Activated T-cell treated with anti-CD3 and anti-CD28 coated beads, Interleukin-2, amount 50 U/mL, for 4 hours (primary cell): Measurements from ENCODE around the gene SVBP. TPM values are rescaled to one million over a fixed set of nuclear protein-coding genes. Genes with fewer than 3 reads are reported as not detected.
"Not testable (repeated sequence)": the region's sequence is repeated elsewhere in the genome, so short reads cannot be mapped to it uniquely, and the experiment has no call there.

Experiments
- ATAC-seq, 2 donors: fragments of 200-7000 bp; cut with Tn5 transposase; one replicate each; pipeline ENCODE4 v1.10.0; 2021
- DNase-seq: peaks from one replicate; pipeline ENCODE4 v3.0.0-alpha.2; 2020
- H3K27me3 Mint-ChIP-seq: one replicate; pipeline ENCODE4 v1.8.0; 2021; ENCODE audit warnings: low read depth, mixed read lengths
- H3K36me3 Mint-ChIP-seq: one replicate; pipeline ENCODE4 v1.8.0; 2022; ENCODE audit warnings: mixed read lengths; ENCODE audit not compliant: insufficient read depth
- H3K4me1 Mint-ChIP-seq: one replicate; pipeline ENCODE4 v1.8.0; 2021; ENCODE audit warnings: low read depth, mixed read lengths
- H3K4me3 Mint-ChIP-seq: one replicate; pipeline ENCODE4 v1.8.0; 2021; ENCODE audit warnings: mild to moderate bottlenecking, moderate library complexity, mixed read lengths
- H3K9me3 Mint-ChIP-seq: one replicate; pipeline ENCODE4 v1.8.0; 2021; ENCODE audit warnings: mixed read lengths
- total RNA-seq, 3 donors: library from RNA; stranded (reverse); gene quantifications; one replicate each; pipeline ENCODE4 v1.2.1, GENCODE V29; 2021

Gene SVBP
- total RNA-seq, 3 donors from 2014 or later, result 9.2 to 10.7 (median 10.2) TPM

DNA sequence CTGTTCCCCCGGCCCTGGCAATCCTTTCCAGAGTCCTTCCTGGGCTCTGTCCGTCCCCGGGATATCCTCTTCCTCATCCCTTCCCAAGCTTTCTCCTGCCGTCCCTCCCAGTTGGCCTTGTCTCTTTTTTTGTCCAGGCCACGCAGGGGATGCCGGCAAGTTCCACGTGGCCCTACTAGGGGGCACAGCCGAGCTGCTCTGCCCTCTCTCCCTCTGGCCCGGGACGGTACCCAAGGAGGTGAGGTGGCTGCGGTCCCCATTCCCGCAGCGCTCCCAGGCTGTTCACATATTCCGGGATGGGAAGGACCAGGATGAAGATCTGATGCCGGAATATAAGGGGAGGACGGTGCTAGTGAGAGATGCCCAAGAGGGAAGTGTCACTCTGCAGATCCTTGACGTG is 13.4 kb upstream of the SVBP start:
- H3K36me3 Mint-ChIP-seq, result peaks cover 1% of the 10 kb centered on the region
- DNase-seq (no peak), ATAC-seq (no peak)
- H3K27me3 Mint-ChIP-seq, result no peaks in the 10 kb centered on the region
- no peaks in the 10 kb centered on the region for H3K9me3 Mint-ChIP-seq
- H3K4me1 Mint-ChIP-seq, result no peaks in the 10 kb centered on the region
- no peak overlapping the region for H3K4me3 Mint-ChIP-seq

- Mint-ChIP-seq H3K4me1 (peaks cover 1% of the 10 kb centered on the region), H3K36me3 (peaks cover 1% of the 10 kb centered on the region), H3K4me3 (no peak overlapping the region), H3K9me3 (no peaks in the 10 kb centered on the region), H3K27me3 (no peaks in the 10 kb centered on the region)
- ATAC-seq (no peak), DNase-seq (no peak)
Observed at GRCh38 chr1:42825036-42825851, 8.0 kb upstream of the SVBP start.

DNA sequence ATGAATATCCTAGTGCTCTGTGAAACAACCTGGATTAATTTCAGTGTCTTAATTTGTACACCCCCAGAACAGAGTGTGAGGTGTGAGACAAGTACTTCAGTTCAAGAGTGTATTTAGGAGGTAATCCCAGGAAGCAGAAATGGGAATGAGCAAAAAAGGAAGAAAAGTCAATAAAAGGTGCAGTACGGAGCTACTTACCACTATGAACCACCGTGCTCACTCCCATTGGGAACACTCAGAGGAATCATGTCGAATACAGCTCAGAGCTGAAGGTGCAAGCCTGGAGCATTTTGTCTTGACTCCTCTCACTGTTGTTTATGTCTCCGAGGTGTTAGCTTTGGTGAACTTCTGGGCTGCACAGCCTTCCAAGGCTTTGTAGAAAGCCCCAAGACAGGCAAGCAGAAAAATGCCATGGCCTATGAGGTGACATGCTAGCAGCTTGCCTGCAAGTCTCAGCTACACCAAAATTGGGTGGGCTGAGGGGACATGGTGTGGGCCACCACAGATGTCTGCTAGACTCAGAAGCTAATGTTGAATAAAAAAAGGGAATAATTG is 7.4 kb upstream of the SVBP start:
- ATAC-seq (no peak), DNase-seq (no peak)
- Mint-ChIP-seq H3K27me3 (no peaks in the 10 kb centered on the region), H3K36me3 (peaks cover 2% of the 10 kb centered on the region), H3K4me3 (no peak overlapping the region), H3K4me1 (peaks cover 1% of the 10 kb centered on the region), H3K9me3 (no peaks in the 10 kb centered on the region)

- no peaks in the 10 kb centered on the region for H3K27me3 Mint-ChIP-seq
- H3K36me3 Mint-ChIP-seq, result peaks cover 2% of the 10 kb centered on the region
- ATAC-seq (no peak), DNase-seq (no peak)
- H3K9me3 Mint-ChIP-seq, result no peaks in the 10 kb centered on the region
- peaks cover 6% of the 10 kb centered on the region for H3K4me1 Mint-ChIP-seq
- no peak overlapping the region for H3K4me3 Mint-ChIP-seq
Observed at GRCh38 chr1:42822800-42823392, 5.7 kb upstream of the SVBP start.

DNA sequence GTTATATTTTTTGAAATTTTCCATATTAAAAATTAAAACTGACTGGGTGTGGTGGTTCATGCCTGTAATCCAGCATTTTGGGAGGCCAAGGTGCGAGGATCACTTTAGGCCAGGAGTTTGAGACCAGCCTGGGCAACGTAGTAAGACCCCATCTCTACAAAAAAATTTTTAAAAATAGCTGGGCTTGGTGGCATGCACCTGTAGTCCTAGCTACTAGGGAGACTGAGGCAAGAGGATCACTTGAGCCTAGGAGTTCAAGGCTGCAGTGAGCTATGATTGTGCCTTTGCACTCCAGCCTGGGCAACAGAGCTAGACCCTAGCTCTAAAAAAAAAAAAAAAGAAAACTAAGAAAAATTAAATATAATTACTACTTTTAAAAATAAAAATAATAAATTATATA is 4.5 kb upstream of the SVBP start:
- Mint-ChIP-seq H3K9me3 (no peaks in the 10 kb centered on the region), H3K27me3 (no peaks in the 10 kb centered on the region), H3K4me3 (no peak overlapping the region), H3K4me1 (peaks cover 11% of the 10 kb centered on the region), H3K36me3 (peaks cover 2% of the 10 kb centered on the region)
- no peak for ATAC-seq
- no peak for DNase-seq

- Mint-ChIP-seq H3K4me3 (no peak overlapping the region), H3K9me3 (no peaks in the 10 kb centered on the region), H3K27me3 (no peaks in the 10 kb centered on the region), H3K36me3 (peaks cover 2% of the 10 kb centered on the region), H3K4me1 (peaks cover 20% of the 10 kb centered on the region)
- ATAC-seq, result no peak
- DNase-seq, result no peak
Observed at GRCh38 chr1:42820813-42821212, 3.6 kb upstream of the SVBP start.

DNA sequence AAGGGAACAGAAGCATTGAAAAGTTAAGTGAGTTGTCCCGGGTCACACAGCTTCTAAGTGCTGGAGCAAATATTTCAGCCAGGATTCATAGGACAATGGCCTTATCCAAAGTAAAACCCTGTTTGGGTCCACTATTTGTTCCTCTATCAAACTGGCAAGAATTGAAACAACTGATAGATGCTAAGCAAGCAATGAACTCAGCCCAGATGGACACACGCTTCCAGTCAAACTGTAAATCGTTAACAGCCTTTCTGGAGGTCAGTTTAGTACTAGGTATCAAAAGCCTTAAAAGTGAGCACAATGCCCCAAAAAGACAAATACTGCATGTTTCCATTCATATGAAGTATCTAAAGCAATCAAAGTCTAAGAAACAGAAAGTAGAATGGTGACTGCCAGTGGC is 779 bp upstream of the SVBP start:
- Mint-ChIP-seq H3K9me3 (no peaks in the 10 kb centered on the region), H3K4me1 (peaks cover 25% of the 10 kb centered on the region), H3K27me3 (no peaks in the 10 kb centered on the region), H3K4me3 (peak overlapping the region; percentile 71), H3K36me3 (peaks cover 2% of the 10 kb centered on the region)
- no peak for DNase-seq
- no peak for ATAC-seq

- peak overlapping the region; percentile 71 for H3K4me3 Mint-ChIP-seq
- H3K9me3 Mint-ChIP-seq, result no peaks in the 10 kb centered on the region
- no peak for DNase-seq
- no peaks in the 10 kb centered on the region for H3K27me3 Mint-ChIP-seq
- H3K36me3 Mint-ChIP-seq, result peaks cover 2% of the 10 kb centered on the region
- ATAC-seq, result no peak
- peaks cover 23% of the 10 kb centered on the region for H3K4me1 Mint-ChIP-seq
Observed at GRCh38 chr1:42817440-42817767, 207 bp upstream of the SVBP start.

GRCh38 chr1:42815941-42816584 is 1.1 kb downstream of the SVBP start:
- Mint-ChIP-seq H3K4me3 (peak overlapping the region; percentile 88), H3K9me3 (no peaks in the 10 kb centered on the region), H3K36me3 (peaks cover 5% of the 10 kb centered on the region), H3K27me3 (no peaks in the 10 kb centered on the region), H3K4me1 (peaks cover 23% of the 10 kb centered on the region)
- ATAC-seq (no peak), DNase-seq (no peak)

GRCh38 chr1:42814815-42815214 is 2.4 kb downstream of the SVBP start:
- H3K27me3 Mint-ChIP-seq, DNase-seq, H3K9me3 Mint-ChIP-seq, ATAC-seq, H3K36me3 Mint-ChIP-seq, H3K4me3 Mint-ChIP-seq: not testable (repeated sequence)
- H3K4me1 Mint-ChIP-seq, result peaks cover 23% of the 10 kb centered on the region

GRCh38 chr1:42807056-42807668 is 10.0 kb downstream of the SVBP start:
- Mint-ChIP-seq H3K36me3 (peaks cover 14% of the 10 kb centered on the region), H3K27me3 (no peaks in the 10 kb centered on the region), H3K9me3 (no peaks in the 10 kb centered on the region), H3K4me1 (peaks cover 8% of the 10 kb centered on the region), H3K4me3 (no peak overlapping the region)
- ATAC-seq, result no peak
- DNase-seq, result no peak

- Mint-ChIP-seq H3K36me3 (peaks cover 14% of the 10 kb centered on the region), H3K4me1 (peaks cover 8% of the 10 kb centered on the region), H3K9me3 (no peaks in the 10 kb centered on the region), H3K4me3 (no peak overlapping the region), H3K27me3 (no peaks in the 10 kb centered on the region)
- DNase-seq (no peak), ATAC-seq (no peak)
Observed at GRCh38 chr1:42806593-42806992, 10.6 kb downstream of the SVBP start.

- Mint-ChIP-seq H3K4me1 (peaks cover 8% of the 10 kb centered on the region), H3K36me3 (peaks cover 12% of the 10 kb centered on the region), H3K4me3 (no peak overlapping the region), H3K27me3 (peaks cover under 1% of the 10 kb centered on the region), H3K9me3 (no peaks in the 10 kb centered on the region)
- no peak for ATAC-seq
- no peak for DNase-seq
Observed at GRCh38 chr1:42806171-42806570, 11.0 kb downstream of the SVBP start.

GRCh38 chr1:42801832-42802473 is 15.2 kb downstream of the SVBP start:
- Mint-ChIP-seq H3K9me3 (no peaks in the 10 kb centered on the region), H3K27me3 (peaks cover 2% of the 10 kb centered on the region), H3K4me3 (no peak overlapping the region), H3K4me1 (peaks cover under 1% of the 10 kb centered on the region), H3K36me3 (peaks cover 9% of the 10 kb centered on the region)
- no peak for DNase-seq
- ATAC-seq, result no peak
